Stimulated activated memory B cell treated with anti-CD40 and anti-IgM and Interleukin-4, amounts not matched to agents 10 μg/mL and 1 μg/mL and 100 μg/mL, for 72 hours (primary cell): ENCODE measurements around the gene CHAF1B.

Experiments used
- ATAC-seq: fragments of 150-1000 bp; cut with Tn5 transposase; 2 replicates; pipeline ENCODE4 v1.10.0; 2021
- H3K27ac Mint-ChIP-seq: one replicate; pipeline ENCODE4 v1.8.0; 2022; ENCODE audit warnings: mild to moderate bottlenecking, mixed read lengths
- H3K27me3 Mint-ChIP-seq: one replicate; pipeline ENCODE4 v1.8.0; 2022; ENCODE audit warnings: mixed read lengths
- H3K36me3 Mint-ChIP-seq: one replicate; pipeline ENCODE4 v1.8.0; 2022; ENCODE audit warnings: mixed read lengths
- H3K4me1 Mint-ChIP-seq: one replicate; pipeline ENCODE4 v1.8.0; 2022; ENCODE audit warnings: mixed read lengths
- H3K4me3 Mint-ChIP-seq: one replicate; pipeline ENCODE4 v1.8.0; 2022; ENCODE audit warnings: mild to moderate bottlenecking, moderate library complexity, mixed read lengths
- H3K9me3 Mint-ChIP-seq: one replicate; pipeline ENCODE4 v1.8.0; 2022; ENCODE audit warnings: mixed read lengths

The CHAF1B gene

DNA sequence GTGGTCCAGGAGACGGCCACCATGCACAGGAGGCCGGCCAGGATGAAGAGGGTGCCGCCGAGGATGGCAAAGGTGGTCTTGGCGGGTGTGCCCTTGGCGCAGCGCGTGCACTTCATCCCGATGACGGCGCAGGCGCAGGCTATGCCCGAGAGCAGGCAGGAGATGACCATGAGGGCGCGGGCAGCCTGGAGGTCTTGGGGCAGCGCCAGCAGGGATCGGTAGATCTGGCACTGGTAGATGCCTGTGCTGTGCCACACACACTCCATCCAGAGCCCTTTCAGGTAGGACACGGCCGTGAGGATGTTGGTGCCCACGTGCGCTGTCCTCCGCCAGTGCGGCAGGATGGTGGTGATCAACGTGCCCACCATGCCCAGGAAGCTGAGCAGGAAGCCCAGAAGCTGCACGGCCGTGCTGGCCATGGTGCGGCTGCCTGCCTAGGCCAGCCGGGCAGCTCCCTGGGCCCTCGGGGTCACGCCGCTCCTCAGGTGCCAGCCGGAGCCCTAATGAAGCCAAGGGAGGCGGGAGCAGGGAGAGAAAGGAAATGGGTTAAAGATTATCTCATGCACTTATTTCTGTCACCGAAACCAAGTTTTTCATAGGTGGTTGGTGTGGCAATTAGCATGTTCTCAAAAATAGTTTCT, 76.2 kb downstream of the CHAF1B start:
- Mint-ChIP-seq H3K4me3 (no peak overlapping the region), H3K4me1 (peaks cover 7% of the 10 kb centered on the region), H3K27me3 (peaks cover 27% of the 10 kb centered on the region), H3K27ac (no peak overlapping the region), H3K9me3 (no peaks in the 10 kb centered on the region), H3K36me3 (no peaks in the 10 kb centered on the region)
- no peak for ATAC-seq

DNA sequence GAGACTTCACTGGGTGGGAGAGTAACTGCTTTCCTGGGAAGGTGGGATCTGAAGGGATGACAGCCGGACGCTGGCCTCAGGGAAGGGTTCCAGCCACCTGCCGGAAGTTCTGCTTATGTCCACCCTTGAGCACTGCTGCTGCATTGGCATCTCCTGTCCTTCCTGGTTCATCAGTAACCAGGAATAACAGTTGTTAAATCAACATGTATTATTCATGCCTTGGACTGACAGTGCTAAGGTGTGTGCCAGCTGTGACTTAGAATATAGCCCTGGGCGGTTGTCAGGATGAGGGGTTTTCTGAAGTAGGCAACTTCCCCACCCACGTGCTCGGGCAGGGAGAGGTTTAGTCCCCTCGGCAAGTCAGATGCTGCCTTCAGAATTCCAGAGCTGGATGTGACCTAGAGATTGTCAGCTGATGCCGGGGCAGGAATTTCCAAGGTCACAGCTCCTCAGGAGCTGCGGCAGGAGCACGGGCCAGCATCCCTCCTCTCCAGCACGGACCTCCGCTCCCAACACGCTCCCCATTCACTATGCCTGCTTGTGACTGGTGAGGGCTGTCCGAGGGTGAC, 76.8 kb downstream of the CHAF1B start:
- no peak overlapping the region for H3K27ac Mint-ChIP-seq
- no peak for ATAC-seq
- peaks cover 7% of the 10 kb centered on the region for H3K4me1 Mint-ChIP-seq
- H3K9me3 Mint-ChIP-seq = no peaks in the 10 kb centered on the region
- H3K36me3 Mint-ChIP-seq = no peaks in the 10 kb centered on the region
- H3K27me3 Mint-ChIP-seq = peaks cover 27% of the 10 kb centered on the region
- H3K4me3 Mint-ChIP-seq = no peak overlapping the region

GRCh38 chr21:36463204-36463603, 78.0 kb downstream of the CHAF1B start:
- no peaks in the 10 kb centered on the region for H3K36me3 Mint-ChIP-seq
- H3K27ac Mint-ChIP-seq = no peak overlapping the region
- no peak for ATAC-seq
- H3K4me3 Mint-ChIP-seq = no peak overlapping the region
- peaks cover 27% of the 10 kb centered on the region for H3K27me3 Mint-ChIP-seq
- peaks cover 7% of the 10 kb centered on the region for H3K4me1 Mint-ChIP-seq
- no peaks in the 10 kb centered on the region for H3K9me3 Mint-ChIP-seq

DNA sequence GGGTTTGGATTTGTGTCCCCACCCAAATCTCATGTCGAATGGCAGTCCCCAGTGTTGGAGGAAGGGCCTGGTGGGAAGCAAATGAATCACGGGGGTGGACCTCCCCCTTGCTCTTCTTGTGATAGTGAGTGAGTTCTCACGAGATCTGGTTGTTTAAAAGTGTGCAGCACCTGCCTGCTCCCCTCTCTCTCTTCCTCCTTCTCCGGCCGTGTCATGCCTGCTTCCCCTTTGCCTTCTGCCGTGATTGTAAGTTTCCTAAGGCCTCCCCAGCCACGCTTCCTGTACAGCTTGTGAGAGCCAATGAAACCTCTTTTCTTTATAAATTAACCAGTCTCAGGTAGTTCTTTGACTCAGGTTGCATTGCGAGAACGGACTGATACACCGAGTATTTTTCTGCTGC, 78.8 kb downstream of the CHAF1B start:
- H3K27ac Mint-ChIP-seq = no peak overlapping the region
- no peaks in the 10 kb centered on the region for H3K36me3 Mint-ChIP-seq
- no peak overlapping the region for H3K4me3 Mint-ChIP-seq
- H3K9me3 Mint-ChIP-seq = no peaks in the 10 kb centered on the region
- ATAC-seq = no peak
- H3K27me3 Mint-ChIP-seq = peaks cover 27% of the 10 kb centered on the region
- peaks cover 7% of the 10 kb centered on the region for H3K4me1 Mint-ChIP-seq

DNA sequence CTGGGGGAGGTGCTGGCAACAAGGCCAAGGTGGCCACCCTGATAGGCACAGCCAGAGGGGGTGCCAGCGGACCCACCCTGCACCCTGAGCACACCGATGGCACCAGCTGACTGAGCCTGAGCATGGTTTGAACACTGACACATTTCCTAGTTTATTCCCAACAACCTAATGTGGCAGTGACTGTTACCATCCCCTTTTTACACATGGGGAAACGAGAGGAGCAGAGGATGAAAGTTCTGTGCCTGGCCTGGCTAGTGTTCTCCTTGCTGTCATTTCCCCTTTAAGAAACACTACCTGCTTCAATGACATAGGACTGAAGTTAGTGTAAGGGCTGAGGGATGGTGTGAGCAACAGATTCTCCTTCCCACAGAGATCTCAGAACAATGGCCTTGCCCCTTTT, 79.4 kb downstream of the CHAF1B start:
- no peak overlapping the region for H3K4me3 Mint-ChIP-seq
- H3K36me3 Mint-ChIP-seq = no peaks in the 10 kb centered on the region
- ATAC-seq = no peak
- no peak overlapping the region for H3K27ac Mint-ChIP-seq
- no peaks in the 10 kb centered on the region for H3K9me3 Mint-ChIP-seq
- H3K4me1 Mint-ChIP-seq = peaks cover 7% of the 10 kb centered on the region
- peaks cover 27% of the 10 kb centered on the region for H3K27me3 Mint-ChIP-seq

DNA sequence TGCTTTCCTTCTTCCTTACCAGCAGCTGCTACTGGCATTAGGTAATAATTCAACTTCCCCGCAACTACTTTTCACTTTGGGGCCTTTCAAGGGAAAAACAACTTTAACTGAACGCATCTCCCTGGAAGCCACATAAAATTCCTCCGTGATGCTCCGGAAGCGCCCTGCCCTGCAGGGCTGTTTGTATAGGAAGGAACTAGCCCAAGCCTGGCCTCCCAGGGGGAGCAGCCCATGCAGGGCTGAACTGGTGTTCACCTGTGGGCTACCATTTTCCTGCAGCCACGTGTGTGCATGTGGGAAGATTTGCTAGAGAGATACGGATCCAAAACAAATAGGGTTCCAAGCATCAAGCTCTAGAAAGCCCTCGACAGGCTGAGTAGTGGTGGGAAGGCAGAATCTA, 80.3 kb downstream of the CHAF1B start:
- H3K27me3 Mint-ChIP-seq = peaks cover 27% of the 10 kb centered on the region
- no peak overlapping the region for H3K4me3 Mint-ChIP-seq

DNA sequence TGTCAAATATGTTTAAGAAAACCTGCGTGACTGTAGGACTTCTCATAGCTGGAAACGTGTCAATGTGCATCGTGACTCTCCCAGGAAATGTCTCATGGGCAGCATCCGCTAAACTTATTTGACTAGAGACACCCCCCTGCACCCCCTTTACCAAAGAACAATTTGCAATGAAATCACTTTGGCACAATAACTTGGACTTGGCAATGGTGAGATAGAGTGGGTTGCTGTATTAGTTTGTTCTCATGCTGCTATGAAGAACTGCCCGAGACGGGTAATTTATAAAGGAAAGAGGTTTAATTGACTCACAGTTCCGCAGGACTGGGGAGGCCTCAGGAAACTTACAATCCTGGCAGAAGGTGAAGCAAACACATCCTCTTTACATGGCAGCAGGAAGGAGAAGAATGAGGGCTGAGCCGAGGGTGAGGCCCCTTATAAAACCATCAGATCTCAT, 80.9 kb downstream of the CHAF1B start:
- H3K9me3 Mint-ChIP-seq = no peaks in the 10 kb centered on the region
- H3K36me3 Mint-ChIP-seq = no peaks in the 10 kb centered on the region
- peaks cover 7% of the 10 kb centered on the region for H3K4me1 Mint-ChIP-seq
- H3K4me3 Mint-ChIP-seq = no peak overlapping the region
- H3K27ac Mint-ChIP-seq = no peak overlapping the region
- H3K27me3 Mint-ChIP-seq = peaks cover 21% of the 10 kb centered on the region
- no peak for ATAC-seq

More for the DNA sequence above, 80.3 kb downstream of the CHAF1B start:
- Mint-ChIP-seq H3K4me1 (peaks cover 7% of the 10 kb centered on the region), H3K27ac (no peak overlapping the region), H3K36me3 (no peaks in the 10 kb centered on the region), H3K9me3 (no peaks in the 10 kb centered on the region)
- no peak for ATAC-seq
